HG02798 (cell line): ENCODE measurements around the gene CPZ.

Experiments used
- ATAC-seq: cut with Tn5 transposase; IDR thresholded peaks from one replicate; pipeline ENCODE4 v1.9.1; 2021; ENCODE audit warnings: mild to moderate bottlenecking; ENCODE audit not compliant: unreplicated experiment, poor library complexity

CPZ gene

DNA sequence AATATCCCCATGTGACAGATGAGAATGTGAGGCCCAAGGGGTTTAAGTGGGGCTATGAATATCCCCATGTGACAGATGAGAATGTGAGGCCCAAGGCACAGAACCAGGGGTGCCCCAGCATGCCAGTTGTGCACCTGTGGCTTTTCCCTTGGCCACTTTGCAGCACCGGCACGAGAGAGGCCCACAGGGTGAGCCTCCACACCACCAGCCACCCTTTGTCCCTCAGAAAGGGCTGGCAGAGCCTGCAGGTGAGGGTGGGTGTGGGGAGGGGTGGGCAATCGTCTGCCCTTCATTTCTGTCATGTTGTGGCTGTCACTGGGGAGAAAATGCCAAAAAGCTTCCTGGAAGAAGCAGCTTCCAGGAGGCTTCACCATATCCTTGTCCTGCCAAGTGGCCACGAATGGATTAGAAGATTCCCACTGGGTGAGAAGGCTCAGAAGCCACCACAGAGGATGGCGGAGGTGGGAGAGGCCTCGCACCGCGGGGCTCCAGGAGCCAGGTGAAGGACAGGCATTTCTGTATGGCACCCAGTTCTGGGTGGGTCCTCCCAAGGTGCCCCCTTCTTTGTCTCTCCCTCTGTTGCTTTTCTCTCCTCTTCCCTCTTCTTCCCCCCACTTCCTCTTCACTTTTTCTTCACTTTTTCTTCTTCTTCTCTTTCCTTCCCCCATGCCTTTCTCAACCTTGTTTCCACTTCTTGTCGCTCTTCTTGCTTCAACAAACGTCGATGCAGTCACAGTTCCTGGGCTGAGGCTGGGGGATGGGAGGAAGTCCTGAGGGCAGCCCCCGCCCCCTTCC is 12.8 kb upstream of the CPZ start:
- no peak for ATAC-seq

DNA sequence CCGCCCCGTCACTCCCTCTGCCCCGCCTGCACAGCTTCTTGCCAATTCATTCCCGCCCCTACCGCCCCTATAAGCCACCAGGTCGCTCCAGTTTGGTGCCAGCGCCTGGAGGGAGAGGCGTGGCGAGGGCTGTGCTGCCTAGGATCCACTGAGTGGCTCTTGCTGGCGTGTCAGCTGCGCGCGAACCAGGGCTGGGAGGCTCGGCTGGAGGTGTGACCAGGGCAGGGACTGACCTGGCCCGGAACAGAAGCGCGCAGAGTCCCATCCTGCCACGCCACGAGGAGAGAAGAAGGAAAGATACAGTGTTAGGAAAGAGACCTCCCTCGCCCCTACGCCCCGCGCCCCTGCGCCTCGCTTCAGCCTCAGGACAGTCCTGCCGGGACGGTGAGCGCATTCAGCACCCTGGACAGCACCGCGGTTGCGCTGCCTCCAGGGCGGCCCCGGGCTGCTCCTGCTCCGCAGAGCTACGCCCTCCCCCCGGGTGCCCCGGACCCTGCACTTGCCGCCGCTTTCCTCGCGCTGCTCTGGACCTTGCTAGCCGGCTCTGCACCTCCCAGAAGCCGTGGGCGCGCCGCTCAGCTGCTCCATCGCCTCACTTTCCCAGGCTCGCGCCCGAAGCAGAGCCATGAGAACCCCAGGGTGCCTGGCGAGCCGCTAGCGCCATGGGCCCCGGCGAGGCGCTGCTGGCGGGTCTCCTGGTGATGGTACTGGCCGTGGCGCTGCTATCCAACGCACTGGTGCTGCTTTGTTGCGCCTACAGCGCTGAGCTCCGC is 12.1 kb upstream of the CPZ start, which contains the start of gene GPR78:
Gene GPR78 (plus strand): TSS at position 72 of the 773 bp plus-strand sequence. CDS start 591 bp downstream, at position 663.
- no peak for ATAC-seq

DNA sequence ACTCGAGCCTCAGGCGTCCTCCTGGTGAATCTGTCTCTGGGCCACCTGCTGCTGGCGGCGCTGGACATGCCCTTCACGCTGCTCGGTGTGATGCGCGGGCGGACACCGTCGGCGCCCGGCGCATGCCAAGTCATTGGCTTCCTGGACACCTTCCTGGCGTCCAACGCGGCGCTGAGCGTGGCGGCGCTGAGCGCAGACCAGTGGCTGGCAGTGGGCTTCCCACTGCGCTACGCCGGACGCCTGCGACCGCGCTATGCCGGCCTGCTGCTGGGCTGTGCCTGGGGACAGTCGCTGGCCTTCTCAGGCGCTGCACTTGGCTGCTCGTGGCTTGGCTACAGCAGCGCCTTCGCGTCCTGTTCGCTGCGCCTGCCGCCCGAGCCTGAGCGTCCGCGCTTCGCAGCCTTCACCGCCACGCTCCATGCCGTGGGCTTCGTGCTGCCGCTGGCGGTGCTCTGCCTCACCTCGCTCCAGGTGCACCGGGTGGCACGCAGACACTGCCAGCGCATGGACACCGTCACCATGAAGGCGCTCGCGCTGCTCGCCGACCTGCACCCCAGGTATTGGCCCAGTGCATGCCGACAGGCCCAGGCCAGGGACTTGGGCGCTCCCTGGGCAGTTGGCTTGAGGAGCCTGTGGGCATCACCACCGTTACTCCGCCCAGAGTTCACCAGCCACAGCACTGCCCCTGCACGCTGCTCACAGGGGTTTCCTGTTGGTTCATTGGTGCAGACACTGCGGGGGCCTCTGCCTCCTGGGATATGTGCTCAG is 11.3 kb upstream of the CPZ start:
- ATAC-seq: no peak

DNA sequence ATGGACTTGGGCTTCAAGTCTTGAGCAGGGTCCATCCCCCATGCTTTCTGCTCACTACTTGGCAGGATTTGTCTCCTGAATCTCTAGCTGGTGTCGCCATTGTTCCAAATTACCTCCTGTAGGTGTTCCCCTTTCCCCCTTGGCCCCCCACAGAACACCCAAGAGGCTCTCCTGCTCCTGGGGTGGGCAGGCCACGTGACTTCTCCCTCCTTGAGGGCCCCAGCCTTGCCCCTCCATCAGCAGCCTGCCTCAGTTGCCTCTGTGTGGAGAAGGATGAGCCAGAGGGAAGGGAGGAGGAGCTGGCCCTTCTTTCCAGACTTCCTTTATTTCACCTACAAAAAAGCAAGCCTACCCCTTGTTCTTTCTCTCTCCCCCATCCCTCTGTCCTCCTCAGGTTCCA is 10.5 kb upstream of the CPZ start:
- ATAC-seq: no peak

DNA sequence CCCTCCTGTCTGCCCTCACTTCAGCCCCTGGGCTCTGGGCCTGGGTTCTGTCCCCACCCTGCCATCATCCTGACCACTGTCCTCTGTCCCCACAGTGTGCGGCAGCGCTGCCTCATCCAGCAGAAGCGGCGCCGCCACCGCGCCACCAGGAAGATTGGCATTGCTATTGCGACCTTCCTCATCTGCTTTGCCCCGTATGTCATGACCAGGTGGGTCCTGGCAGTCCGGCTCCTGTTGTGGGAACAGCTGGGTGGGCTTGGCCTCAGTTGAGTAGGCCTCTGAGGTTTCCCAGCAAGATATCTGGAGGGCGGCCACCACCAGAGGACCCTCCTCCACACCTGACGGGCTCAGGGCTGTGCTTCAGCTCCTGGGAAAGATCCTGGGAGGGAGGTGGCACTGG is 10.1 kb upstream of the CPZ start:
- no peak for ATAC-seq

DNA sequence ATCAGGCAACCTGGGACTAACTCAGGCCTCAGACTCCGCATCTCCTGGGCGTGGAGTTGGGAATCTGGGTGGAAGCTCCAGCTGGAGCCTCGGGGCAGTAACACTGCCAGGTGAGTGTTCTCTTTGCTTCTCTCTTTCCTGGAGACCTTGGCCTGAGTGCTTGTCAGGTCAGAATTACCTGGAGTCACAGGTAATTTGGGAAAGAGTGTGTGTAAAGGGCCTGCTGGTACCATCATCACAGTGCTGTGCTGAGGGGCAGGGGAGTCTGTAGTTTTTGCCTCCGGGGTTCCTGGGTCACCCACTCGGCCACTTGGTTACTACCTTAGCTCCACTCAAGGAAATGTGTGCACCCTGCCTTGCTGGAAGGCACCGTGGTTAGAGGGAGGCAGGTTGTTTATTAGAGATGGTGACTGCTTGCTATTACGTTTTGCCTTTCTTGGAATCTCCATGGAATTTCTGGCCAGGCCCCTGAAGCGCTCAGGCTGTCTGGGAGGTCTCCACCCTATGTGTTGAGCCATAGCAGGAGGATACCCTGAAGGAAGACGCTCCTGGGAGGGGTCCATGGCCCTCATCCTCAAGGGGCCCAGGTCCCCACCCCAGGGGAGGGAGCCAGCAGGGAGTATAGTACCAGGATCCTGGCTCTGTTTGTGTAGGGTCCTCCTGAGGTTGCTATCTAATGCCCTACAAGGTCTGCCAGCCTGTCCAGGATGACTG is 9.5 kb upstream of the CPZ start:
- ATAC-seq: no peak

DNA sequence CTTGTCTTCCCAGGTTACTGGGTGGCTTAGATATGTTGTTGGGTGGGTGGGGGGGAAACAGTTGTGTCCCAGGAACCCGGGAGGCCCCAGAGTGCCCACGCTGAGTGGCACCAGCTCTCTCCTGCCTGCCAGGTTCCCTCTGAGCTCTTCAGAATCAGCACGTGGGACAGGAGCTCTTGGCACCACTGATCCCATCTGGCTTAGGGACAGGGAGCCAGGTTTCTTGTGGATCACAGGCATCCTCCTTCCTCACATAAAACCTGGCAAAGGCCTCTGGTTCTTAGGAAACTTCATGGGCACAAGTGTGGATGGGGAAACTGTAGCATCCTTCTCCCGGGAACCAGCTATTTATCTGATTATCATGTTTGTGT is 8.9 kb upstream of the CPZ start:
- ATAC-seq: no peak

DNA sequence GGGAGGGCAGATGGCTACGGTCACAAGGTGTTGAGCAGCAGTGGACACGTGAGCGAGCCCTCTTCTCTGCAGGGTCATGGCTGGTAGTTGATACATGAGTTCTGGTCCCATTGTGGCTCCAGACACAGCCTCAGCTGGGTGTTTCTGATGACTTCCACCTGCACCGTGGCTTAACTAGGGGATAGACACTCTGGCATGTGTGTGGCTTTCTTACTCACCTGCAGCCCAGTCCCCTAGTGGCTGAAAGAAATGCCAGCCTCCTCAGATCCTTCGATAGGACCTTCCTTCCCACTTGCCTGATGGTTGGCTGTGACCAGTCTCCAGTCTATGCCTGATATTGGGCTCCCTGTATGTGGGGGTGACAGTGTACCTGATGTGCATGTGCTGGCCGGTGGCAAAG is 7.4 kb upstream of the CPZ start:
- no peak for ATAC-seq

DNA sequence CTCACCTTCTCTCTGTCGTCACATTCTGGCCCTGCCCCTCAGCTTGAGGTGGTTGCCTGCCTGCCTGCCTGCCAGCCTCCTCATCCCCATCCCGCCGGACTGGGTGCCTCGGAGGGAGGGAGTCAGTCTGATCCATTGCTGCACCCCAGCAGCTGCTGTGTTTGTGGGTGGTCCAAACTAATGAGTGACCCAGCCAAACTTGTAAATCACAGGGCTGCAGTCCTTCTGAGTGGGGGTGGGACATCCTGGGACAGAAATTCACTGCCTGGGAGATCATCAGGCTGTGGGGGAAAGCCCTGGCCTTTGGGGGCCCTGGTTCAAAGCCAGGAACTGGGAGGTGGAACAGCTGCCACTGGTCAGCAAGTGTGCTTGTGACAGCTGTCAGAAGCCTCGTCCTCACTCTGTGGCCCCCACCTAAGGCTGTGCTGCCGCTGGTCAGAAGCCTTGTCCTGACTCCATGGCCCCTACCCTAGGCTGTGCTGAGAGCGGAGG is 6.8 kb upstream of the CPZ start:
- ATAC-seq: no peak

DNA sequence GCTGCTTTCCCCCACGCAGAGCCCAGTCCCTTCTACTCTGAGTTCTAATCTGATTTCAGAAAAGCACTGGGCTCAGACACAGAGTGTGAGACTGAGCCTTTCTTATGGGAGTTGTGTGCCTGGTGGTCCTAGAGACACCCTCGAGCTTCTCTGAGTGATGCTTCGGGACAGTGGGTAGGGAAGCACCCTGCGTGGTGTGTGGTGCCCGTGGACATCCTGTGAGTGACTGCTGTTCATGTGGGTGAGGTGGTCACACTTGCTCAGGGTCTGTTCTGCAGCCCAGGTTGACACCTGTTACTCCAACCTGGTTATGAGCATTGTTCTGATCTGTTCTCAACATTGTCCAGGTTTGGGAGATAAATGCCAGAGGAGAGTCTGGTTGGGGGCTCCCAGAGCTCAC is 6.3 kb upstream of the CPZ start:
- no peak for ATAC-seq

DNA sequence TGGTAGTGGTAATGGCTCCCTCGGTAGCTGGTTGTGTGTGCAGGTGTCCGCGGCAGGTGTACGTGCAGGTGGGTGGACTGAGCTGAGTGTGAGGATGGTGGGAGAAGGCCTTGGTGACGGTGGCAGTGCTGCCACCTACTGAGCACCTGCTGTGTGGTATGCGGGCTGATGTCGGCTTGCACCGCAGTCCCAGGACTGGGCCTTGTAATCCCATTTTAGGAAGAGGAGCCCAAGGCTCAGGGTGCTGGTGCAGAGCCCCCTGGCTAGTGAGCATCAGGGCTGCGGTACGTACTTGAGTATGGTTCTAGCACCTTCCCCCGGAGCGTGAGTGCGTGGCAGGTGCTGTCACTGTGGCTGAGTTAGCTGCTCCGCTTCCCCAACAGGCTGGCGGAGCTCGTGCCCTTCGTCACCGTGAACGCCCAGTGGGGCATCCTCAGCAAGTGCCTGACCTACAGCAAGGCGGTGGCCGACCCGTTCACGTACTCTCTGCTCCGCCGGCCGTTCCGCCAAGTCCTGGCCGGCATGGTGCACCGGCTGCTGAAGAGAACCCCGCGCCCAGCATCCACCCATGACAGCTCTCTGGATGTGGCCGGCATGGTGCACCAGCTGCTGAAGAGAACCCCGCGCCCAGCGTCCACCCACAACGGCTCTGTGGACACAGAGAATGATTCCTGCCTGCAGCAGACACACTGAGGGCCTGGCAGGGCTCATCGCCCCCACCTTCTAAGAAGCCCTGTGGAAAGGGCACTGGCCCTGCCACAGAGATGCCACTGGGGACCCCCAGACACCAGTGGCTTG is 5.7 kb upstream of the CPZ start:
- no peak for ATAC-seq

DNA sequence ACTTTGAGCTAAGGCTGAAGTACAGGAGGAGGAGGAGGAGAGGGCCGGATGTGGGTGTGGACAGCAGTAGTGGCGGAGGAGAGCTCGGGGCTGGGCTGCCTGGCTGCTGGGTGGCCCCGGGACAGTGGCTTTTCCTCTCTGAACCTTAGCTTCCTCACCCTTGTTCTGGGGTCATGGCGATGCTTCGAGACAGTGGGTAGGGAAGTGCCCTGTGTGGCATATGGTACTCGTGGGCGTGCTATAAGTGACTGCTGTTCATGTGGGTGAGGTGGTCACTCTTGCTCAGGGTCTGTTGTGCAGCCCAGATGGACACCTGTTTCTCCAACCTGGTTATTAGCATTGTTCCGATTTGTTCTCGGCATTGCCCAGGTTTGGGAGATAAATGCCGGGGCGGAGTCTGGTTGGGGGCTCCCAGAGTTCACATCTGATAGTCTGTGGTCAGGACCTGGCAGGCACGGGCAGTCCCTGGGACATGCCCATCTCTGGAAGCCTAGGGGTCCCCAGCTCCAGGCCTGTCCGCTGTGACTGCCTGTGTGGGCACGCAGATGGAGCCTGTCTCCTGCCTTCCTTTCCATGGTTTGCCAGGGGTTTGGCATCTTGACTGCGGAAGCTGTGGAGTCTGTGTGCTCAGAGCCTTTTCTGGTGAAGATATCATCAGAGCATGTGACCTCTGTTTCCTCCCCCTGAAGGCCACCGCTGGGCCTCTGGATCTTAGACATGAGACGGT is 4.9 kb upstream of the CPZ start:
- no peak for ATAC-seq

DNA sequence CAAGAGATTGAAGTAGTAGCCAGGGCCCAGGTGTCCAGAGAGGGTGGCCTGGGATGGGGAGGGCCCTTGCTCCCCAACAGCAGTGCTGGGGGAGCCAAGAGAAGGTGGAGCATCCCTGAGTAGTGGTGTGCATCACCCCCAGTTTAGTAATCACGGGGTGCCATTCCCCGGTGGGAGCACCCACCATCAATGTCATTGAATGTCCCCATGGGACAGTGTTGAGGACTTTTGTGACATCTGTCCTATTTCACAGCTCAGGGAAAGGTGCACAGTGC is 4.4 kb upstream of the CPZ start:
- no peak for ATAC-seq

DNA sequence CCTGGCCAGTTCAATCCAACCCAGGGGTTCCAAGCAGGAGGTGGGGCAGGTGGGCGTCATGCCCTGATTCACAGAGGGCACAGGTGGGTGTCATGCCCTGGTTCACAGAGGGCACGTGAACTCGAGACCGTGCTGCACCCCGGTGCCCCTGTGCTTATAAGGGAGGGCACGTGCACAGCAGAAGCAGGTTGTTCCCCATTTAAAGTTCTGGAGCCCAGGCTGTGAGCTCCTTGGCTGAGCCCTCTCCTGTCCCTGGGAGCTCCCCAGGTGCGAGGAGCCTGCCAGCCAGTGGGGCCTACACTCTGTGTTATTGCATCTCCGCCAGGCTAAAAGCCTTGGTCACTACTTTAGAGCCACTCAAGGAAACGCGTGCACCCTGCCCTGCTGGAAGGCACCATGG is 3.2 kb upstream of the CPZ start:
- ATAC-seq: no peak

DNA sequence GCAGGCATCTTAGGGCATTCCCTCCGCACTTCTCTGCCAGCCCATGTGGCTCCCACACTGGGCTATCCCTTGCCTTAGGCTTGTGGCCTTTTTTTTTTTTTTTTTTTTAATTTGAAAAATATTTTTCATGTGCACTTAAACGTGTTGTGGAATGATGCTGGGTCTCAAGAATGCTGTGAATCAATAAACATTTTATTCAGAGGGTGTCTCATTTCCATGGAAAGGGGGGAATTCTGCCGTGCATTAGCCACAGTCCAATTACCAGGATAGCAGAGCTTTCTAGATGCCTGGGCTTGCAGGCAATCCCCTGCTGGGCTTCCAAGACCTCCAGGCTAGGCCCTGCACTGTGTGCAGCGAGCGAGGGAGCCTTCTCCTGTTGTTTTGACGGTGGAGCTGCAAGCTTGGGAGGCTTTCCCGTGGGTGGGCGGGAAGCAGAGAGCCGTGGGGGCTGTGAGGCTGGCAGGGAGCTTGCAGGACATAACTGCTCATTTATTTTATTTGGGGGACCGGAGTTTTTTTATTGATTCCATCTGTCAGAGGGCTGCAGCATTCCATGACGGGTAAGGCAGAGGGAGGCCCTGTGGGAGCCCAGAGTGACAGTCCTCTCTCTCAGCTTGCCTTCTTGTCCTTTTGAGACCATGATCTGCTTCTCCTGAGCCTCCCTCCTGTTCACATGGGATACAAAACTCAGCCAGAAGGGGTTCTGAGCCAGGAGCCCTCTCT is 2.6 kb upstream of the CPZ start:
- no peak for ATAC-seq

DNA sequence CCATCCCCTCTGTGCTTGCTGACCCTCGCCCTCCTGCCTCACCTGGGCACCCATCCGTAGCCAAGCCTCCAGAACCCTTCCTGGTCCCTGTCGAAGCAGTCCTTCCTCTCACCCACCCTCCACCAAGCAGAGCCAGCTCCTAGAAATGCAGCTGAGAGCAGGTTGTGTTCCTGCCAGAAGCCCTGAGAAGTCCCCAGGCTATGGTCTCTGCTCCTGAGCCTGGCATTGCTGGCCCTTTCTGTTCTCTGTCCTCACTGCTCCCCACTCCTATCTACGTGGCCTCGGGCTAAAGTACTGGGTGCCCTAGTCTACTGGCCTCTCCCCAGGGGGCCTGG is 2.1 kb upstream of the CPZ start:
- no peak for ATAC-seq

DNA sequence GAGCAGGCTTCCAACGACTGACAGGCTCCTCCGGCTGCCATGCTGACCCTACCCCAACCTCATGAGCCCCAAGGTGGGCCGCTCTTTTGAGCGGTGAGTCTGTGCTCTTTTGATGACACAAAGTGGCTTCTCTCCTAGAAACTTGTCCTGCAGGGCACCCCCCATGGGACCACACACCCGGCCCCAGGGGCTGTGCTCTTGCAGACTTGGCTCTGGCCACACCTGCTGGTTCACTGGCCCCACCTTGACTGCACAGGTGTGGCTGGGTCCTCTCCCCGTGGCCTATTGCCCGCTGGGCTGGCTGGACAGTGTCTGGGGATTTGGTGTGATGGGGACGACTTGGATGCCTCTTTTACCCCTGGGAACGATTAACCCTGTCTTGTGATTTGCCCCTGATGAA is 1.5 kb upstream of the CPZ start:
- no peak for ATAC-seq

DNA sequence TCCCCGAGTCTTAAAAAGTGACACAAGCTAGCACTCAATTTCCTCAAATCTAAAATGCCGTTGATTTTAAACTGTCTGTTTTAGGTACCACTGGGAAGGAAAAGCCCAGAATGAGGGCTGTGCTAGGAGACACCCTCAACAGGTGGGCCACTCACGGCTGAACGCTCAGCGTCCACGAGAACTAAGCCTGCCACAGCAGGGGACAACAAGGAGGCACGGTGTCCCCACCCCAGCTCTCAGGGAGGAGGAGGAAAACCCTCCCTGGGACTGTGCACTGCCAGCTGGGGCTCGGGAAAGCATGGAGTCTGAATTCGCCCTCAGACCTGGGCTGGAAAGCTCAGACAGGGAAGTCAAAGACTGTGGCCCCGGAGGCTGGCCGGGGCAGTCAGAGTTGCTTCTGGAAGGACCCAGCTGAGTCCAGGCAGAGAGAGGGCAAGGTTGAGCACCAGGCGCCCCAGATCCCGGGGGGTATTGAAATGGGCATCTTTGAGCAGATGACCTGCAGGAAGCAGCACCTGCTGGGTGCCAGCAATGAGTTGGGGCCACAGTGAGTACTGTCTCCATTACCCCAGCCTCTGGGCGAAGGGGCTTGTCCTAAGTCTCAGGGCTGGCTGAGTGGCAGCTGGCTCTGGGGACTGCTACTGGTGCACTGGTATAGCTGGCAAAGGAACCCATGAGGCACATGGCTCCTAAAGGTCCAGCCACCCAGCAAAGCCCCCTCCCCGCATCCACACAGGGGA is 769 bp upstream of the CPZ start:
- no peak for ATAC-seq
